Neuronal stem cell (in vitro differentiated cells): ENCODE measurements around the gene RIC1.

Experiments used
- DNase-seq: peaks from one replicate; pipeline ENCODE4 v3.0.0-alpha.2; 2013; ENCODE audit warnings: low spot score
- H2AFZ ChIP-seq: one replicate; pipeline ENCODE4 v1.6.1; 2013; ENCODE audit warnings: mild to moderate bottlenecking, low read length, inconsistent platforms
- H2AK5ac ChIP-seq: 2 replicates; pipeline ENCODE4 v1.6.1; 2013; ENCODE audit warnings: low read depth, mild to moderate bottlenecking, inconsistent platforms, low read length, moderate library complexity, mixed read lengths
- H2BK120ac ChIP-seq: 2 replicates; pipeline ENCODE4 v1.6.1; 2013; ENCODE audit warnings: low read depth, mild to moderate bottlenecking, inconsistent platforms, low read length, moderate library complexity, mixed read lengths
- H2BK12ac ChIP-seq: one replicate; pipeline ENCODE4 v1.6.1; 2013; ENCODE audit warnings: low read length, inconsistent platforms
- H2BK15ac ChIP-seq: 2 replicates; pipeline ENCODE4 v1.6.1; 2013; ENCODE audit warnings: mild to moderate bottlenecking, low read length, inconsistent platforms, mixed read lengths
- H2BK5ac ChIP-seq: one replicate; pipeline ENCODE4 v1.6.1; 2013; ENCODE audit warnings: inconsistent platforms, mild to moderate bottlenecking, low read length, moderate library complexity
- H3K14ac ChIP-seq: one replicate; pipeline ENCODE4 v1.6.1; 2013; ENCODE audit warnings: low read length, inconsistent platforms
- H3K18ac ChIP-seq: 2 replicates; pipeline ENCODE4 v1.6.1; 2013; ENCODE audit warnings: low read length, inconsistent platforms
- H3K23ac ChIP-seq: 2 replicates; pipeline ENCODE4 v1.6.1; 2013; ENCODE audit warnings: low read depth, mild to moderate bottlenecking, mixed read lengths, low read length, inconsistent platforms; ENCODE audit not compliant: poor library complexity
- H3K27ac ChIP-seq: replicated peaks from 3 replicates; pipeline ENCODE4 v1.5.1; 2013; ENCODE audit warnings: low read length, inconsistent platforms
- H3K27me3 ChIP-seq, 3 experiments: 2 replicates each; pipeline ENCODE4 v1.6.1; 2013; ENCODE audit warnings: low read length in 3 of 3, mild to moderate bottlenecking in 2 of 3, inconsistent platforms in 1 of 3, low read depth in 1 of 3, mixed read lengths in 1 of 3, moderate library complexity in 1 of 3; ENCODE audit not compliant: control insufficient read depth in 3 of 3, insufficient read depth in 3 of 3
- H3K36me3 ChIP-seq, 2 donors: replicated peaks in 1 of 2; 2 replicates each; pipeline ENCODE4 v1.6.1; 2013; ENCODE audit warnings: low read length in 2 of 2; ENCODE audit not compliant: control insufficient read depth in 2 of 2, insufficient read depth in 2 of 2
- H3K4ac ChIP-seq: 2 replicates; pipeline ENCODE4 v1.6.1; 2013; ENCODE audit warnings: inconsistent platforms, mild to moderate bottlenecking, low read length, moderate library complexity
- H3K4me1 ChIP-seq, 2 donors: 1 replicate in 1 of 2; 2 replicates in 1 of 2; pipeline ENCODE4 v1.6.1; 2013; ENCODE audit warnings: low read length in 2 of 2, low read depth in 1 of 2; ENCODE audit not compliant: control insufficient read depth in 2 of 2, insufficient read depth in 1 of 2
- H3K4me2 ChIP-seq: one replicate; pipeline ENCODE4 v1.6.1; 2013; ENCODE audit warnings: mild to moderate bottlenecking, low read length, inconsistent platforms; ENCODE audit not compliant: insufficient read depth, poor library complexity, severe bottlenecking
- H3K4me3 ChIP-seq, 2 donors: 2 replicates each; pipeline ENCODE4 v1.5.1; 2013; ENCODE audit warnings: low read length in 2 of 2, mild to moderate bottlenecking in 2 of 2, inconsistent platforms in 1 of 2, moderate library complexity in 1 of 2
- H3K79me1 ChIP-seq: one replicate; pipeline ENCODE4 v1.6.1; 2013; ENCODE audit warnings: low read depth, mild to moderate bottlenecking, inconsistent platforms, low read length, moderate library complexity
- H3K9ac ChIP-seq: one replicate; pipeline ENCODE4 v1.6.1; 2013; ENCODE audit warnings: mild to moderate bottlenecking, low read depth, low read length, inconsistent platforms; ENCODE audit not compliant: poor library complexity
- H3K9me3 ChIP-seq, 2 donors: replicated peaks in 1 of 2; 2 replicates each; pipeline versions ENCODE3 to v1.6.1; 2013; ENCODE audit warnings: low read length in 2 of 2, mild to moderate bottlenecking in 2 of 2, inconsistent platforms in 1 of 2, low read depth in 1 of 2, mixed read lengths in 1 of 2, moderate library complexity in 1 of 2; ENCODE audit not compliant: control insufficient read depth in 2 of 2, insufficient read depth in 1 of 2
- H4K8ac ChIP-seq: one replicate; pipeline ENCODE4 v1.6.1; 2013; ENCODE audit warnings: low read depth, mild to moderate bottlenecking, inconsistent platforms, low read length, moderate library complexity
- H4K91ac ChIP-seq: one replicate; pipeline ENCODE4 v1.6.1; 2013; ENCODE audit warnings: low read length, low read depth, mild to moderate bottlenecking, inconsistent platforms; ENCODE audit not compliant: poor library complexity
- WGBS, 2 donors: extraction: QIAGEN DNeasy Blood & Tissue Kit; methylation state at CpG; one replicate each; pipeline ENCODE4 v1.1.7; 2013; ENCODE audit warnings: missing lambda C conversion rate in 2 of 2, mixed read lengths in 1 of 2; ENCODE audit not compliant: insufficient read length in 2 of 2, insufficient replicate concordance in 1 of 2; ENCODE audit errors: extremely low coverage in 2 of 2; 5-methylcytosine and 5-hydroxymethylcytosine counted together

Gene RIC1

DNA sequence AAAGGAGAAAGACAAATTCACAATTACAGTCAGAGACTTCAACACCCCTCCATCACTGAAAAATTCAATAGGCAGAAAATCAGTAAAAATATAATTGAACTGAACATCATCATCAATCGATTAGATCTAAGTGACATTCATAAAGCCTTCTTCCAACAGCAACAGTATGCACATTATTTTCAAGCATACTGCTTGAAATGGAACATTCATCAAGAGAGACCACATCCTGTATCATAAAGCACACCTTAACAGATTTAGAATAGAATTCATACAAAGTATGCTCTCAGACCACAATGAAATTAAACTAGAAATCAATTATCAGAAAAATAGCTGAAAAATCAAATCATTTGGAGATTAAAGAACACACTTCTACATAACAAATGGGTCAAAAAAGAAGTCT, 164.9 kb downstream of the RIC1 start:
- H4K8ac ChIP-seq = no peak overlapping the region
- no peak overlapping the region for H3K4me2 ChIP-seq
- H3K27ac ChIP-seq = no peak overlapping the region
- no peak overlapping the region for H3K18ac ChIP-seq
- no peak overlapping the region for H2BK120ac ChIP-seq
- no peak overlapping the region for H2BK12ac ChIP-seq
- no peak overlapping the region for H4K91ac ChIP-seq
- no peak overlapping the region for H3K4ac ChIP-seq
- no peaks in the 10 kb centered on the region for H3K4me1 ChIP-seq
- no peak overlapping the region for H2AFZ ChIP-seq
- H3K79me1 ChIP-seq = no peaks in the 10 kb centered on the region
- no peak overlapping the region for H3K4me3 ChIP-seq
- H3K14ac ChIP-seq = no peak overlapping the region
- H2AK5ac ChIP-seq = no peak overlapping the region
- no peak overlapping the region for H2BK5ac ChIP-seq
- peaks cover 0 to 2% of the 10 kb centered on the region in 2 donors for H3K36me3 ChIP-seq
- DNase-seq = no peak
- H3K23ac ChIP-seq = no peak overlapping the region
- H3K27me3 ChIP-seq = no peaks in the 10 kb centered on the region
- WGBS, 2 donors = no CpG with 5 or more reads among the region's 1 CpG
- H3K9me3 ChIP-seq = peaks cover 2 to 6% of the 10 kb centered on the region in 2 donors
- H2BK15ac ChIP-seq = no peak overlapping the region
- H3K9ac ChIP-seq = no peak overlapping the region

- Histone ChIP-seq H3K9me3 (peaks cover 0 to 1% of the 10 kb centered on the region in 2 donors), H3K14ac (no peak overlapping the region), H3K4ac (no peak overlapping the region), H3K23ac (no peak overlapping the region), H4K8ac (no peak overlapping the region), H2BK15ac (no peak overlapping the region), H2AK5ac (no peak overlapping the region), H2AFZ (no peak overlapping the region), H3K36me3 (no peaks in the 10 kb centered on the region), H2BK12ac (no peak overlapping the region), H2BK120ac (no peak overlapping the region), H3K4me1 (no peaks in the 10 kb centered on the region), H3K27me3 (no peaks in the 10 kb centered on the region), H3K4me3 (no peak overlapping the region), H3K79me1 (no peaks in the 10 kb centered on the region), H3K9ac (no peak overlapping the region), H2BK5ac (no peak overlapping the region), H3K18ac (no peak overlapping the region), H3K4me2 (no peak overlapping the region), H4K91ac (no peak overlapping the region), H3K27ac (no peak overlapping the region)
- DNase-seq = no peak
- WGBS, 2 donors = no CpG with 5 or more reads among the region's 2 CpGs
Measured at GRCh38 chr9:5796298-5796697, 167.4 kb downstream of the RIC1 start.

DNA sequence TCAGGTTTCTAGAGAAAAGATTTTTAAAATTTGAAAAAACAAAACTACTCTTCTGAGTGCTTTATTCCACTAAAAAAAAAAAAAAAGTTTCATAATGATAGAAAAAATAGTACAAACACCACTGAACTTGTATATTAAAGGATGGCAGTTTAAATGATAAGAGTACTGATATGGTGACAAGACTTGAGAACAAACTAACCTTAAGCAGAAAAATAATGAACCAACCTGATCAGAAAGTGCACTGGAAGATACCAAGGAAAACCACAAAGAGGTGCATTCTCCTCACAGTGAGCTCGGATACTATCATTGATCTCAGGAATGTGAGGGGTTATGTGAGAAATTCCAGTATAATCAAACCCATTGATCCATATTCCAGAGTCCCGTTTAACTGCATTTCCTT, 169.7 kb downstream of the RIC1 start:
- no peak overlapping the region for H4K8ac ChIP-seq
- H2AFZ ChIP-seq = no peak overlapping the region
- no peak overlapping the region for H3K4me3 ChIP-seq
- no peaks in the 10 kb centered on the region for H3K79me1 ChIP-seq
- H3K4me2 ChIP-seq = no peak overlapping the region
- H3K9ac ChIP-seq = no peak overlapping the region
- no peak overlapping the region for H3K14ac ChIP-seq
- H3K4ac ChIP-seq = no peak overlapping the region
- H3K27ac ChIP-seq = no peak overlapping the region
- H2AK5ac ChIP-seq = no peak overlapping the region
- H2BK5ac ChIP-seq = no peak overlapping the region
- H3K27me3 ChIP-seq = no peaks in the 10 kb centered on the region
- no peak overlapping the region for H2BK12ac ChIP-seq
- no peaks in the 10 kb centered on the region for H3K4me1 ChIP-seq
- WGBS, 2 donors = no CpG with 5 or more reads among the region's 2 CpGs
- H2BK15ac ChIP-seq = no peak overlapping the region
- no peak overlapping the region for H4K91ac ChIP-seq
- no peaks in the 10 kb centered on the region for H3K9me3 ChIP-seq
- no peak for DNase-seq
- no peak overlapping the region for H3K23ac ChIP-seq
- no peak overlapping the region for H2BK120ac ChIP-seq
- no peaks in the 10 kb centered on the region for H3K36me3 ChIP-seq
- no peak overlapping the region for H3K18ac ChIP-seq

DNA sequence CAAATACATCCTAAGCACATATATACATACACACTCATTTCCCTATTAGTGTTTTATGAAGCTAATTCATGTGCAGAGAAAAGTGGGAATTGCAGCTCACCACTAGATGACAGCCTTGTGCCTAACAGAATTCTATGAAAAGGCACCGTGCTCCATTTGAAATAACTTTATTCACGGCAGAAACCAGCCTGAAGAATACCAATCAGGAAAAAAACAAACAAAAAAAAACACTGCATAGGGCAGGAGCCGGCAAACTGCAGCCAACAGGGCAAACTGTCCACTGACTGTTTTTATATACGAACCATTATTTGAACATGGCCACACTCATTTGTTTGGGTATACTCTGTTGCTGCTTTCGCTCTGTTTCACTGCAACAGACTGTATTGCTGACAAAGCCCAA, 170.4 kb downstream of the RIC1 start:
- H2BK15ac ChIP-seq = no peak overlapping the region
- H3K9ac ChIP-seq = no peak overlapping the region
- H3K23ac ChIP-seq = no peak overlapping the region
- no peaks in the 10 kb centered on the region for H3K36me3 ChIP-seq
- H2AK5ac ChIP-seq = no peak overlapping the region
- H2BK5ac ChIP-seq = no peak overlapping the region
- H3K4me1 ChIP-seq = no peaks in the 10 kb centered on the region
- no peak for DNase-seq
- no peaks in the 10 kb centered on the region for H3K9me3 ChIP-seq
- WGBS, 2 donors = no CpG with 5 or more reads among the region's 5 CpGs
- H3K4me3 ChIP-seq = no peak overlapping the region
- no peak overlapping the region for H3K4me2 ChIP-seq
- no peak overlapping the region for H3K14ac ChIP-seq
- H3K79me1 ChIP-seq = no peaks in the 10 kb centered on the region
- H2BK12ac ChIP-seq = no peak overlapping the region
- H2AFZ ChIP-seq = peak overlapping the region; percentile 77
- no peak overlapping the region for H3K27ac ChIP-seq
- H4K8ac ChIP-seq = no peak overlapping the region
- H2BK120ac ChIP-seq = no peak overlapping the region
- no peaks in the 10 kb centered on the region for H3K27me3 ChIP-seq
- H3K4ac ChIP-seq = no peak overlapping the region
- no peak overlapping the region for H3K18ac ChIP-seq
- no peak overlapping the region for H4K91ac ChIP-seq
